Astrocyte (in vitro differentiated cells and primary cell): ENCODE results near the gene PPP2R5D.
"Not testable (repeated sequence)": the region's sequence is repeated elsewhere in the genome, so short reads cannot be mapped to it uniquely, and the experiment has no call there.

Source experiments
- CTCF ChIP-seq: IDR thresholded peaks from 2 replicates; pipeline ENCODE4 v1.5.1; 2011; ENCODE audit warnings: low read depth, mild to moderate bottlenecking, inconsistent platforms, low read length, moderate library complexity; ENCODE audit not compliant: insufficient read depth
- EZH2 ChIP-seq: IDR thresholded peaks from 2 replicates; pipeline ENCODE4 v1.6.1; 2012; ENCODE audit warnings: mild to moderate bottlenecking, low read length, inconsistent platforms; ENCODE audit not compliant: insufficient read depth

GRCh38 chr6:42998205-42998604 lies 13.8 kb downstream of the PPP2R5D start:
- not testable (repeated sequence) for TF ChIP-seq CTCF, EZH2
